Astrocyte (in vitro differentiated cells and primary cell): ENCODE data around the gene SGCD.

Source experiments
- CTCF ChIP-seq: IDR thresholded peaks from 2 replicates; pipeline ENCODE4 v1.5.1; 2011; ENCODE audit warnings: low read depth, mild to moderate bottlenecking, inconsistent platforms, low read length, moderate library complexity; ENCODE audit not compliant: insufficient read depth
- EZH2 ChIP-seq: IDR thresholded peaks from 2 replicates; pipeline ENCODE4 v1.6.1; 2012; ENCODE audit warnings: mild to moderate bottlenecking, low read length, inconsistent platforms; ENCODE audit not compliant: insufficient read depth

- no peak for TF ChIP-seq EZH2
- TF ChIP-seq CTCF: no peak
Observed at GRCh38 chr5:156329171-156329611, 2.2 kb downstream of the SGCD start.
